AG10803 (cell line): ENCODE measurements around the gene SLC4A3.

Experiments
- DNase-seq: peaks from one replicate; pipeline ENCODE4 v3.0.0; 2010; ENCODE audit warnings: low read depth
- H3K4me3 ChIP-seq: 2 replicates; pipeline ENCODE4 v1.5.1; 2011; ENCODE audit warnings: mild to moderate bottlenecking, low read length, control low read depth
- CTCF ChIP-seq: conservative IDR thresholded peaks from 2 replicates; pipeline ENCODE4 v1.5.1; 2011; ENCODE audit warnings: mild to moderate bottlenecking, low read length, control low read depth, inconsistent platforms

The SLC4A3 gene

DNA sequence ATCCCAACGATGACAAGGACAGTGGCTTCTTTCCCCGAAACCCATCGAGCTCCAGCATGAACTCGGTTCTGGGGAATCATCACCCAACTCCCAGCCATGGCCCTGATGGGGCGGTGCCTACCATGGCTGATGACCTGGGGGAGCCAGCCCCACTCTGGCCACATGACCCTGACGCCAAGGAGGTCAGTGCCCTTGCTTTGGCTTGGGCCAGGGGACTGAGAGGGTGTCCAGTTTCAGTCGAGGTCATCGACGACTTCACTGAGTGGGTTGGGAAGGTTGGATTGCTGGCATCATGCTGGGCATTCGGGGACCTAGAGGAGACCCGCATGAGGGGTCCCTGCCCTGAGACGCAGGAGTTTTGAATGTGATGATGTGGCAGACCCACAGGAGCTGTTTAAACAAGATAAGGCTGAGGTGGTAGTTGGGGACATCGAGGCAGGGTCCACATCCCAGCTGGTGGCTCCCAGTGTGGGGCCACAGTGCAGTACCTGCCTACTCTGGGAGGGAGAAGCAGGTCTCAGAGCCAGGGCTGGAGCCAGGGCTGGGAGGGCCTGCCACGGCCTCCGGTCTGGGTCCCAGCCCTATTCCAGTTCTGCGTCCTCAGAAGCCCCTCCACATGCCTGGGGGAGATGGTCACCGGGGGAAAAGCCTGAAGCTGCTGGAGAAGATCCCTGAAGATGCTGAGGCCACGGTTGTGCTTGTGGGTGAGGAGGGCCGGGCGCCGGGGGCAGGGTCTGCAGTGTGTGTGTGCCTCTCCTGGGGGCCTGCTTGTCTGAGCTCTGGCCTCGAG is 6.0 kb downstream of the SLC4A3 start:
- no peak for DNase-seq
- TF ChIP-seq CTCF: no peak
- no peak overlapping the region for H3K4me3 ChIP-seq

GRCh38 chr2:219634171-219634940 is 6.9 kb downstream of the SLC4A3 start:
- no peak for DNase-seq
- no peak overlapping the region for H3K4me3 ChIP-seq
- TF ChIP-seq CTCF: no peak

DNA sequence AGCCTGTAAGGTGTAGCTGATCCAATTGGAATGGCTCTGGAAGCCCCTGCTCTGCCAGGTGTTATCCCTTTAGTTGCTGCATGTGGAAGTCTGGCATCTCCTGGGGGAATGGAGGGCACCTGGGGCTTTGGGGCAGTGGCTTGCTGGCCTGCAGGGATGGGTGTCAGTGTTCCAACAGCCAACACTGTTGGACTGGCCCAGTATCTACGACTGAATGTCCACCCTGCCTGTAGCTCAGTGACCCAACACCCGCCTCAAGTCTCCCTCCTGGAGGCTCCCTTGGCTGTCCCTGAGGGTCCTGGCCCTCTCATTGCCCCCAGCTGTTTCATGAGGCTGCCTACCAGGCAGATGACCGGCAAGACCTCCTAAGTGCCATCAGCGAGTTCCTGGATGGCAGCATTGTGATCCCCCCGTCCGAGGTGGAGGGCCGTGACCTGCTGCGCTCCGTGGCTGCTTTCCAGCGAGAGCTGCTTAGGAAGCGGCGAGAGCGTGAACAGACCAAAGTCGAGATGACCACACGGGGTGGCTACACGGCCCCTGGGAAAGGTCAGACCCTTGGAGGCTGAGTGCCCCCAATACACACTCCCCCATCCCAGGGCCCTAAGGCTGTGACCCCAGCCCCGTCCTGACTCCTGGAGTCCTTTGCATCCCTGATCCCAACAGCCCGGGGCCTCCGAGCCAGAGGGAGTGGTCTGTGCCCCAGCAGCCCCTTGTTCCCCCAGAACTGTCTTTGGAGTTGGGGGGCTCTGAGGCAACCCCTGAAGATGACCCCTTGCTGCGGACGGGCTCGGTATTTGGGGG is 7.7 kb downstream of the SLC4A3 start:
- no peak for DNase-seq
- no peak for TF ChIP-seq CTCF
- no peak overlapping the region for H3K4me3 ChIP-seq

DNA sequence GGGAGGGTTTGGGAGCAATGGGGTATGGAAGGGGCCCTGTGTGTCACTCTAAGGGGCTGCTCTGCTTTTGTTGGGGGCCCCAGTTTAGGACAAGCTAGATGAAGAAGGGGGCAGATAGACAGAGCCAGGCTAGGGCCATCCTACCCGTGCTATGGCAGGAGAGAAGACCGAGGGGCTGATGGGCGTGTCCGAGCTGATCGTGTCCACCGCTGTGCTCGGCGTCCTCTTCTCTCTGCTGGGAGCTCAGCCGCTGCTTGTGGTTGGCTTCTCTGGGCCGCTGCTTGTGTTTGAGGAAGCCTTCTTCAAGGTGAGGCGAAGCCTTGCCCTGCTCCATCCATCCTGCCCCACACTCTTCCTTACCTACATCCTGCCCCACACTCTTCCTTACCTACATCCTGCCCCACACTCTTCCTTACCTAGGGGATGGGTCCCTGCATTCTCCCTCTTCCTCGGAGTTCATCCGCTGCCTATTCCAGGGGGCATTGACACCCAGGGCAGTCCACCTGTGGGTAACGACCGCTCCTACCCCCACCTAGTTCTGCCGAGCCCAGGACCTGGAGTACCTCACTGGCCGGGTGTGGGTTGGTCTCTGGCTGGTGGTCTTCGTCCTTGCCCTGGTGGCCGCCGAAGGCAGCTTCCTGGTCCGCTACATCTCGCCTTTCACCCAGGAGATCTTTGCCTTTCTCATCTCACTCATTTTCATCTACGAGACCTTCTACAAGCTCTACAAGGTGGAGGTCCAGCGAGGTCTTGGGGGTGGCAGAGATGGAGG is 8.9 kb downstream of the SLC4A3 start:
- DNase-seq: no peak
- no peak overlapping the region for H3K4me3 ChIP-seq
- TF ChIP-seq CTCF: no peak

DNA sequence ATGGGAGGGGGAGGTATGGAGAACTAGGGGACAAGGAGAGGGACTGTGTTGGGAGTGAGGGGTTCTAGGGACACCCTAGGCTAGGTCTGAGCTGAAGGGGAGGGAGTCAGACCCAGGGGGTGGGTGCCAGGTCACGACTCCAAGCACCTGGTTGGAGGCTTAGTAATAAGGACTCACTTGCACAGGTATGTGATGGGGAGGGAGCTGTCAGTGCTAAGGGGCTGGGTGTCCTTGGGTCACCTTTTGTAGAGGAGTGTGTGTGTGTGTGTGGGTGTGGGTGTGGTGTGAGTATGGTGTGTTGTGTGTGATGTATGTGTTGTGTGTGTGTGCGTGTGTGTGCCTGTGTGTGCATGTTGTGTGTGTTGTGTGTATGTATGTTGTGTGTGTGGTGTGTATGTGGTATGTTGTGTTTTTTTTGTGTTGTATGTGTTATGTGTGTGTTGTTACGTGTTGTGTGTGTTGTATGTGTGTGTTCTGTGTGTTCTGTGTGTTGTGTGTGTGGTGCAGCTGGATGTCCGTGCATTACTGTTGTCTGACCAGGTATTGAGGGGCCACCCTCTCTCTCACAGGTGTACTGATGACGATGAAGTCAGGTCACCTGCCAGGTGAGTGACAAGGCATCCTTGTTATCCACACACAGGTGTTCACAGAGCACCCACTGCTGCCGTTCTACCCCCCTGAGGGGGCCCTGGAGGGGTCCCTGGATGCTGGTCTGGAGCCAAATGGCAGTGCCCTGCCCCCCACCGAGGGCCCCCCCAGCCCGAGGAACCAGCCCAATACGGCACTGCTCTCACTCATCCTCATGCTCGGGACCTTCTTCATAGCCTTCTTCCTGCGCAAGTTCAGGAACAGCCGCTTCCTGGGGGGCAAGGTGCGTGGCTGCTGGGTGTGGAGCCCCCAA is 9.8 kb downstream of the SLC4A3 start:
- no peak for DNase-seq
- no peak for TF ChIP-seq CTCF
- H3K4me3 ChIP-seq: no peak overlapping the region

- H3K4me3 ChIP-seq: no peak overlapping the region
- no peak for TF ChIP-seq CTCF
- no peak for DNase-seq
Observed at GRCh38 chr2:219637842-219638185, 10.4 kb downstream of the SLC4A3 start.
